GM12875 (cell line): Measurements from ENCODE around the gene EOMES.

ENCODE experiments used
- H3K4me3 ChIP-seq: one replicate; pipeline ENCODE4 v1.5.1; 2011; ENCODE audit warnings: low read depth, low read length, control low read depth
- CTCF ChIP-seq: IDR thresholded peaks from 2 replicates; pipeline ENCODE4 v1.5.1; 2011; ENCODE audit warnings: low read depth, mild to moderate bottlenecking, control low read depth, inconsistent platforms, low read length, moderate library complexity, borderline replicate concordance; ENCODE audit not compliant: insufficient read depth

The EOMES gene

GRCh38 chr3:27746838-27747237, 24.7 kb upstream of the EOMES start:
- no peak for TF ChIP-seq CTCF
- no peak overlapping the region for H3K4me3 ChIP-seq

GRCh38 chr3:27740854-27741253, 18.7 kb upstream of the EOMES start:
- no peak overlapping the region for H3K4me3 ChIP-seq
- no peak for TF ChIP-seq CTCF

DNA sequence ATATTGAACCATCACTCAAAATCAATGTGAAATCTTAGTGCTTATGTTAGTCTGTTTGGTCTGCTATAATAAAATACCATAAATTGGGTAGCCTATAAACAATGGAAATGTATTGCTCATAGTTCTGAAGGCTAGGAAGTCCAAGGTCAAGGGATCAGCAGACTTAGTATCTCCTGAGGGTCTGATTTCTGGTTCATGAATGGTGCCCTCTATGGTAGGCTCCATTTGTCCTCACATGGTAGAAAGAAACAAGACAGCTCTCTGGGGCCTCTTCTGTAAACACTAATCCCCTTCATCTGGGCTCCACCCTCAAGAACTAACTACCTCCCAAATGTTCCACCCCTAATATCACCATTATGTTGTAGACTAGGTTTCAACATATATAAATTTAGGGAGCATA, 15.0 kb upstream of the EOMES start:
- no peak overlapping the region for H3K4me3 ChIP-seq
- TF ChIP-seq CTCF: no peak

GRCh38 chr3:27730774-27731659, 8.9 kb upstream of the EOMES start:
- no peak overlapping the region for H3K4me3 ChIP-seq
- no peak for TF ChIP-seq CTCF

DNA sequence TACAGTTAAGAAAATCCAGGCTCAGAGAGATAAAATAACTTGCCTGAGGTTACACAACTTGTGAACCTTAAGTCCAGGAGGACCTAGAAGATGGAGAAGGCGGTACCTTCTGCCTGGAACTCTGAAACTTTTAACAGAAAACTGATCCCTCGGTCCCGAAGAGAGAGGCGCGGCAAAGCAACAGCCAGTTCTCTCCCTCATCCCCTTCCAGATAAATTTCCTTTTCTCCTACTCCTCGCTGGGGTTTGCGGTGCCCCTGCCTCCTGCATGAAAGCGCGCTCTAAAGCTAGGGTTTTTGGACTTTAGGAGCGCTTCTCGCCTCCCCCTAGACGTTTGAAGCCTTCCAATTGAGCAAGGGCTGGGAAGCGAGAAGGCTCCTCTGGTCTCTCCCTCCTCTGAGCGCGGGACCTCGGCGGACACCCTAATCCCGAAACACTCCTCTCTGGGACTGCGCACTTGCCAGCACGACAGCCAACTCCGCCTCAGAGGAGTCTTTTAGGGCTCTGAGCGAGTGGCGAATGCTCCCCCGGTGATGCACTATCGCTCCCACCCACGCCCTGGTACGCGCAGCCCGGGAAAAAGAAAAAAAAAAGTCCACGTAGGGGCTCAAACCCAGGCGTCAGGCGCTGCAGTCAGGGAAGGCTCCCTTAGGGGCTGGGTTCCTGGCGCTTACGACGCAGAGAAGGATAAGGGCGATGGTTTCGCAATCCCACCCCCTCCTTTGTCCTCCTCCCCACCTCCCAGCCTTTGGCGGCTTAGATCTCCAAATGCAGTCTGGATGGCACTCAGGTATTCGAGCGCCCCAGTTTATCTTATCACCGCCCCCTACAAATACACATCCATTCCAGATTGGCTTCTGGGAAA, 7.9 kb upstream of the EOMES start:
- H3K4me3 ChIP-seq: no peak overlapping the region
- TF ChIP-seq CTCF: no peak

DNA sequence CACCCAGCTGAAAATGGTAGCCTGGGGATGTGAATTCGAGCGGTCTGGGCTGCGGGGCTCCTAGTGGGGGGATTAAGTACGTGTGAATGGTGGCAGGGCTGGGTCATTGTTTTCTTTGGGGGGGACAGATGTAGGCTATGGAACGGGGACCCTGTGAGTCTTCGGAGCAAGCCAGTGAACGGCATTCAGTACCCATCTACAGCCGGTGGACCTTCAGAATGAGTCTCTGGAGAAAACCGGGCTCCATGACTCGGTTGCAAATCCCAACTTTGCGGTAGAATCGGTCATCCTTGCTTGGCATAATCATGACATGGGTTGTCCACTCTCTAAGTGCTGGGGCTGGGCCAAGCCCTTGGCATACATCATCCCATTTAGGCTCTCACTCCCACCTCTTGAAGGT, 7.2 kb upstream of the EOMES start:
- TF ChIP-seq CTCF: no peak
- no peak overlapping the region for H3K4me3 ChIP-seq
